Esophagus squamous epithelium (tissue), 4 donors: ENCODE results near the gene JMJD6.

Experiments used
- CTCF ChIP-seq, 6 experiments: fragments of 450-650 bp in 4 of 6; fragments of 200-600 bp in 2 of 6; sonication (generic) in 2 of 6; IDR thresholded peaks; one replicate each; pipeline ENCODE4 v1.5.1; 2016 to 2019; ENCODE audit warnings: antibody characterized with exemption in 6 of 6, mild to moderate bottlenecking in 4 of 6, moderate library complexity in 4 of 6
- POLR2A ChIP-seq, 4 donors: fragments of 450-650 bp; IDR thresholded peaks; one replicate each; pipeline ENCODE4 v1.6.1; 2017; ENCODE audit warnings: antibody characterized with exemption in 4 of 4, mild to moderate bottlenecking in 4 of 4, moderate library complexity in 3 of 4

- TF ChIP-seq CTCF (IDR thresholded peaks at IDR 0.05), result no peak
- TF ChIP-seq POLR2A (IDR thresholded peaks at IDR 0.05), result no peak
These were observed 8.6 kb upstream of the JMJD6 start for GRCh38 chr17:76735006-76735405.
